Measurements from ENCODE around the gene OBSCN.

DNA sequence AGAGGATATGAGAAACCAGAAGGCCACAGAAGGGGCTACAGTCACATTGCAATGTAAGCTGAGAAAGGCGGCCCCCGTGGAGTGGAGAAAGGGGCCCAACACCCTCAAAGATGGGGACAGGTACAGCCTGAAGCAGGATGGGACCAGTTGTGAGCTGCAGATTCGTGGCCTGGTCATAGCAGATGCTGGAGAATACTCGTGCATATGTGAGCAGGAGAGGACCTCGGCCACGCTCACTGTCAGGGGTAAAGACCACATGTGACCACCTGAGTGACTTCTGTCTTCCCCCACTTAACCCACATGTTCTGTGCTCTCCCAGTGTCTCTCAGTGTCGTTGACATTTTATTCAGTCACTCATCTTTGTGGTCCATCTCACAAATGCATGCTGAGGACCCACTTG is 92.1 kb downstream of the OBSCN start:
- TF ChIP-seq, protein P1, sequence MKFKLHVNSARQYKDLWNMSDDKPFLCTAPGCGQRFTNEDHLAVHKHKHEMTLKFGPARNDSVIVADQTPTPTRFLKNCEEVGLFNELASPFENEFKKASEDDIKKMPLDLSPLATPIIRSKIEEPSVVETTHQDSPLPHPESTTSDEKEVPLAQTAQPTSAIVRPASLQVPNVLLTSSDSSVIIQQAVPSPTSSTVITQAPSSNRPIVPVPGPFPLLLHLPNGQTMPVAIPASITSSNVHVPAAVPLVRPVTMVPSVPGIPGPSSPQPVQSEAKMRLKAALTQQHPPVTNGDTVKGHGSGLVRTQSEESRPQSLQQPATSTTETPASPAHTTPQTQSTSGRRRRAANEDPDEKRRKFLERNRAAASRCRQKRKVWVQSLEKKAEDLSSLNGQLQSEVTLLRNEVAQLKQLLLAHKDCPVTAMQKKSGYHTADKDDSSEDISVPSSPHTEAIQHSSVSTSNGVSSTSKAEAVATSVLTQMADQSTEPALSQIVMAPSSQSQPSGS (IDR thresholded peaks at IDR 0.05; ENCODE audit: low read length): no peak
- TF ChIP-seq, protein P2, sequence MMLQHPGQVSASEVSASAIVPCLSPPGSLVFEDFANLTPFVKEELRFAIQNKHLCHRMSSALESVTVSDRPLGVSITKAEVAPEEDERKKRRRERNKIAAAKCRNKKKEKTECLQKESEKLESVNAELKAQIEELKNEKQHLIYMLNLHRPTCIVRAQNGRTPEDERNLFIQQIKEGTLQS (IDR thresholded peaks at IDR 0.05; ENCODE audit: borderline replicate concordance, extremely low read depth, low read depth, low read length): no peak
- TF ChIP-seq HDAC2 (IDR thresholded peaks at IDR 0.05) (no peak), EZH2 (IDR thresholded peaks at IDR 0.05; ENCODE audit: borderline replicate concordance, control insufficient read depth, low read depth, low read length) (no peak), YY1 (IDR thresholded peaks at IDR 0.05; ENCODE audit: low read depth, low read length) (no peak), CEBPB (IDR thresholded peaks at IDR 0.05; ENCODE audit: borderline replicate concordance in 1 of 2, low read depth in 2 of 2, low read length in 2 of 2) (no peak), TARDBP (IDR thresholded peaks at IDR 0.05; ENCODE audit: borderline replicate concordance) (no peak), FOS (IDR thresholded peaks at IDR 0.05; ENCODE audit: borderline replicate concordance, extremely low read depth, insufficient read length) (no peak)
- TF ChIP-seq, protein P3, sequence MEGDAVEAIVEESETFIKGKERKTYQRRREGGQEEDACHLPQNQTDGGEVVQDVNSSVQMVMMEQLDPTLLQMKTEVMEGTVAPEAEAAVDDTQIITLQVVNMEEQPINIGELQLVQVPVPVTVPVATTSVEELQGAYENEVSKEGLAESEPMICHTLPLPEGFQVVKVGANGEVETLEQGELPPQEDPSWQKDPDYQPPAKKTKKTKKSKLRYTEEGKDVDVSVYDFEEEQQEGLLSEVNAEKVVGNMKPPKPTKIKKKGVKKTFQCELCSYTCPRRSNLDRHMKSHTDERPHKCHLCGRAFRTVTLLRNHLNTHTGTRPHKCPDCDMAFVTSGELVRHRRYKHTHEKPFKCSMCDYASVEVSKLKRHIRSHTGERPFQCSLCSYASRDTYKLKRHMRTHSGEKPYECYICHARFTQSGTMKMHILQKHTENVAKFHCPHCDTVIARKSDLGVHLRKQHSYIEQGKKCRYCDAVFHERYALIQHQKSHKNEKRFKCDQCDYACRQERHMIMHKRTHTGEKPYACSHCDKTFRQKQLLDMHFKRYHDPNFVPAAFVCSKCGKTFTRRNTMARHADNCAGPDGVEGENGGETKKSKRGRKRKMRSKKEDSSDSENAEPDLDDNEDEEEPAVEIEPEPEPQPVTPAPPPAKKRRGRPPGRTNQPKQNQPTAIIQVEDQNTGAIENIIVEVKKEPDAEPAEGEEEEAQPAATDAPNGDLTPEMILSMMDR (IDR thresholded peaks at IDR 0.05 in 2 of 3, conservative IDR thresholded peaks at IDR 0.05 in 1 of 3; ENCODE audit: control insufficient read depth in 2 of 3, extremely low read depth in 1 of 3, insufficient read depth in 1 of 3, low read depth in 3 of 3, low read length in 3 of 3): no peak
